PC-9 (cell line): Measurements from ENCODE around the gene UIMC1. TPM values are rescaled to one million over a fixed set of nuclear protein-coding genes. Genes with fewer than 3 reads are reported as not detected.

Experiments
- BruUV-seq: library from RNA; stranded (reverse); fragments of 400-500 nt; replicated peaks from 2 replicates; lab custom pipeline; 2021; lab: Mats Ljungman, UMichigan
- CTCF ChIA-PET: fragments of 300-600 bp; sonication (Branson Sonifier 250); formaldehyde crosslinking; loops from one replicate; lab custom pipeline; 2022; ENCODE audit warnings: antibody characterized with exemption; lab: Charles Lee
- POLR2A ChIA-PET: fragments of 300-600 bp; sonication (Branson Sonifier 250); formaldehyde crosslinking; loops from one replicate; lab custom pipeline; 2022; ENCODE audit warnings: antibody characterized with exemption; ENCODE audit not compliant: unreplicated experiment; lab: Charles Lee
- DNase-seq, 2 experiments: peaks; one replicate each; pipeline versions ENCODE4 v3.0.0 to v3.0.0-alpha.2; 2015 to 2022; ENCODE audit warnings: mixed read lengths in 1 of 2
- H2AFZ ChIP-seq: fragments of 200-600 bp; sonication (generic); 2 replicates; pipeline ENCODE4 v1.8.1; 2017; ENCODE audit warnings: antibody characterized with exemption
- H3F3A ChIP-seq: fragments of 200-600 bp; sonication (generic); 2 replicates; pipeline ENCODE4 v1.8.1; 2017; ENCODE audit warnings: antibody characterized with exemption, mild to moderate bottlenecking, low read depth; ENCODE audit not compliant: insufficient read depth
- H3K27ac ChIP-seq: fragments of 200-600 bp; sonication (generic); 2 replicates; pipeline ENCODE4 v1.6.1; 2016; ENCODE audit warnings: mixed run types
- H3K27me3 ChIP-seq: fragments of 200-600 bp; sonication (generic); 2 replicates; pipeline ENCODE4 v1.6.1; 2016; ENCODE audit warnings: low read depth, mixed run types; ENCODE audit not compliant: insufficient read depth
- H3K36me3 ChIP-seq: fragments of 200-600 bp; sonication (generic); 2 replicates; pipeline ENCODE4 v1.6.1; 2016; ENCODE audit warnings: low read depth, mixed run types
- H3K4me1 ChIP-seq: fragments of 200-600 bp; sonication (generic); replicated peaks from 2 replicates; pipeline ENCODE4 v1.6.1; 2016; ENCODE audit warnings: mixed run types; ENCODE audit not compliant: insufficient read depth
- H3K4me2 ChIP-seq: fragments of 200-600 bp; sonication (generic); 2 replicates; pipeline ENCODE4 v1.6.1; 2017; ENCODE audit warnings: mixed run types
- H3K4me3 ChIP-seq: fragments of 200-600 bp; sonication (generic); 2 replicates; pipeline ENCODE4 v1.6.1; 2016; ENCODE audit warnings: mixed run types
- H3K79me2 ChIP-seq: fragments of 200-600 bp; sonication (generic); 2 replicates; pipeline ENCODE4 v1.6.1; 2017; ENCODE audit warnings: low read depth, mixed run types
- H3K9me2 ChIP-seq: fragments of 200-600 bp; sonication (generic); 2 replicates; pipeline ENCODE4 v1.8.1; 2017; ENCODE audit warnings: mild to moderate bottlenecking; ENCODE audit not compliant: insufficient read depth
- H3K9me3 ChIP-seq: fragments of 200-600 bp; sonication (generic); 2 replicates; pipeline ENCODE4 v1.8.1; 2016; ENCODE audit warnings: low read depth; ENCODE audit not compliant: insufficient read depth
- H4K20me1 ChIP-seq: fragments of 200-600 bp; sonication (generic); 2 replicates; pipeline ENCODE4 v1.8.1; 2017; ENCODE audit not compliant: insufficient read depth
- EZH2 ChIP-seq: fragments of 200-600 bp; sonication (generic); IDR thresholded peaks from 2 replicates; pipeline ENCODE4 v1.8.0; 2017; ENCODE audit warnings: antibody characterized with exemption, low read depth
- intact Hi-C: fragments of 100-400 bp; cut with micrococcal nuclease; formaldehyde crosslinking; loops from one replicate; pipeline ENCODE4 v1.10.0; 2022; ENCODE audit not compliant: unreplicated experiment
- total RNA-seq: library from RNA; stranded (reverse); gene quantifications from 2 replicates; pipeline ENCODE4 v1.2.3, GENCODE V29; 2021
- TF ChIP-seq, protein P1 (sequence below): fragments of 200-600 bp; sonication (generic); conservative IDR thresholded peaks from 2 replicates; pipeline ENCODE4 v1.6.1; 2017; ENCODE audit warnings: mixed run types, antibody characterized with exemption, mild to moderate bottlenecking, moderate library complexity

Gene UIMC1
- total RNA-seq, 1 experiment from 2014 or later: 48.3 TPM

DNA sequence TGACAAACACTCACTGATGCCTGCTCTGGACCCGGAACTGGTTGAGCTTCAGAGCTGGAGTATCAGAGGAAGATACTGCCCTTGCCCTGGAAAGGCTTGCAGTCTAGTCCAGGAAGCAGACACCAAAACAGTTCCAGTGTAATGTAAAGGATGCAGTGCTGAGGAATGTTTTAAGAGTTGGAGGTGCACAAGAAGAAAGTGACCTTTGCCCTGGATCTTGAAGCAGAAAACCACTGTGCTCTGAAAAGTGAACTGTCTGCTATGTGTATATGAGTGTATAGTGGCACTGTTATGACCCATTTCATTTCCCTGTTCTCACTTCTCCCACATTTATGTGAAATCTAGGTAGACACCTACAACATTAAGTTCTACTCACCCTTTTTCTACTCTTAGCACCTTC lies 18.0 kb upstream of the UIMC1 start:
- intact Hi-C loops: no loop called here
- Histone ChIP-seq H3K36me3 (0 out of 2 replicates have a peak, but pooled peaks cover 3% of the 10 kb centered on the region), H3K27ac (no peak overlapping the region), H3K27me3 (no peaks in the 10 kb centered on the region), H2AFZ (no peak overlapping the region), H3K9me3 (no peaks in the 10 kb centered on the region), H3K79me2 (peaks cover 31% of the 10 kb centered on the region), H3K4me2 (no peak overlapping the region), H3K4me3 (no peak overlapping the region), H3K9me2 (no peaks in the 10 kb centered on the region), H4K20me1 (peaks cover 5% of the 10 kb centered on the region; the same call in 1 of the 2 replicates), H3K4me1 (peaks cover 13% of the 10 kb centered on the region), H3F3A (0 out of 2 replicates have a peak, but pooled peaks cover 4% of the 10 kb centered on the region)
- ChIA-PET POLR2A (no interaction called here), CTCF (no interaction called here)
- TF ChIP-seq, protein P1, sequence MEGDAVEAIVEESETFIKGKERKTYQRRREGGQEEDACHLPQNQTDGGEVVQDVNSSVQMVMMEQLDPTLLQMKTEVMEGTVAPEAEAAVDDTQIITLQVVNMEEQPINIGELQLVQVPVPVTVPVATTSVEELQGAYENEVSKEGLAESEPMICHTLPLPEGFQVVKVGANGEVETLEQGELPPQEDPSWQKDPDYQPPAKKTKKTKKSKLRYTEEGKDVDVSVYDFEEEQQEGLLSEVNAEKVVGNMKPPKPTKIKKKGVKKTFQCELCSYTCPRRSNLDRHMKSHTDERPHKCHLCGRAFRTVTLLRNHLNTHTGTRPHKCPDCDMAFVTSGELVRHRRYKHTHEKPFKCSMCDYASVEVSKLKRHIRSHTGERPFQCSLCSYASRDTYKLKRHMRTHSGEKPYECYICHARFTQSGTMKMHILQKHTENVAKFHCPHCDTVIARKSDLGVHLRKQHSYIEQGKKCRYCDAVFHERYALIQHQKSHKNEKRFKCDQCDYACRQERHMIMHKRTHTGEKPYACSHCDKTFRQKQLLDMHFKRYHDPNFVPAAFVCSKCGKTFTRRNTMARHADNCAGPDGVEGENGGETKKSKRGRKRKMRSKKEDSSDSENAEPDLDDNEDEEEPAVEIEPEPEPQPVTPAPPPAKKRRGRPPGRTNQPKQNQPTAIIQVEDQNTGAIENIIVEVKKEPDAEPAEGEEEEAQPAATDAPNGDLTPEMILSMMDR: no peak
- TF ChIP-seq EZH2: no peak
- BruUV-seq: no TSS peak
- DNase-seq: no peak

DNA sequence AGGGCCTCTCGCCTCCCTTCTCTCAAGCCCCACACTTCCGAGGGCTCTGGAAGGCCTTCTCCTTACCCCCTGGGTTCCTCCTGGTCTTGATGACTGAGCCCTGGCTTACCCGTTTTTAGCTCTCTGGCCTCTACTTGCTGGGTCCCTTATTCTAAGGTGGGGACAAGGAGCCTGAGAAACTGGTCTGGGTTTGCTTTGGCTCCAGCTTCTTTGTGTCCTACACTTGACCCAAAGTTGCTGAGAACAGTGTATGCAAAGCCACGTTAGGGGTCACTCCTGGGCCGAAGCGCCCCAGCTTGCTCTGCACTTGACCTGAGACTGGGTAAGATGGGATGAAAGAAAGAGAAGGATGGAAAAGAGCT lies 16.7 kb upstream of the UIMC1 start:
- H2AFZ ChIP-seq: peak overlapping the region; percentile 99
- ChIA-PET CTCF (no interaction called here), POLR2A (interaction anchor here (0.5 to 0.6 kb wide), 2 partner anchors 16 to 342 kb away, joined by 3 read pairs; partner anchors contain the start of gene UIMC1)
- H3K9me2 ChIP-seq: no peaks in the 10 kb centered on the region
- peaks cover 31% of the 10 kb centered on the region for H3K79me2 ChIP-seq
- intact Hi-C loops: no loop called here
- 0 out of 2 replicates have a peak, but pooled peaks cover 4% of the 10 kb centered on the region for H3F3A ChIP-seq
- H3K4me3 ChIP-seq: peak overlapping the region; percentile 98
- H3K4me2 ChIP-seq: peak overlapping the region; percentile 98
- H3K27me3 ChIP-seq: no peaks in the 10 kb centered on the region
- no peak for TF ChIP-seq EZH2
- TF ChIP-seq, protein P1: no peak
- peaks cover 5% of the 10 kb centered on the region; the same call in 1 of the 2 replicates for H4K20me1 ChIP-seq
- H3K36me3 ChIP-seq: no peaks in the 10 kb centered on the region
- no peaks in the 10 kb centered on the region for H3K9me3 ChIP-seq
- peak in 1 of 2 experiments; percentile 13 for DNase-seq
- no TSS peak for BruUV-seq
- H3K4me1 ChIP-seq: peaks cover 13% of the 10 kb centered on the region
- peak overlapping the region; percentile 39; the same call in 1 of the 2 replicates for H3K27ac ChIP-seq

DNA sequence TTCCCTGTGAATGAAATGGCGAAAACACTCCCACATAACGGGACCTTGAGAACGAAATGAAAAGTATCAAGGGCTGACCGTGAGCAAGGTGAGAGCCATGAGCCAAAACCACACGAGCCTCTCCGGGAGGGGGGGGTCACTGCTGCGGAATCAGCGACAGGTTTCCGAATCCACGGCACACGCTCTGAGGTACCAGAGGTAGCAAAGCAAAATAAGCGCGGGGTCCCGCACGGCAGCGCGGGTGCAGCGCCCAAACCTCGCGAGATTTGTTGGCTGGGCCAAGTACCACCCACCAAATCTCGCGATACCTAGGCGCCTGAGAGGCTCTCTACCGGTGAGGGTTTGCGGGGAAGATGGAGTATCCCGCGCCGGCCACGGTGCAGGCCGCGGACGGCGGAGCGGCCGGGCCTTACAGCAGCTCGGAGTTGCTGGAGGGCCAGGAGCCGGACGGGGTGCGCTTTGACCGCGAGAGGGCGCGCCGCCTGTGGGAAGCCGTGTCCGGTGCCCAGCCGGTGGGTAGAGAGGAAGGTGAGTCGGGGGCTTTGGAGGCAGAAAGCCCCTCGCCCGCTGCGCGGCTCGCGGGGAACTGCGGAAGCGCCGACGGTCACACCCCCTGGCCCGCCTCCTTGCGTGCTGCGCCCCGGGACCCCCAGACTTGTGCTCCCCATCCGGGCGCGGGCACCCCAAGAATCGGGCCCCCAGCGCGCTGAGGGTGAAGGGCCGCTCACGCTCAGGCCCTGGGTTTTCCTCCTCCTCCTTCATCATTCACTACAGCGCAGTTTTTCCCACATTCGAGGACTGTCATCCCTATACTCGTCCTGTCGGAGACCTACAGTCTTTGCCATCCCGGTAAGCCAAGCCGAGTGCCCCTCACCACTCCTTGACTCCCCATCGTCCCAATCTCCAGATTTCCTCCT lies 16.1 kb upstream of the UIMC1 start, which contains the start of gene ZNF346:
Gene ZNF346 (plus strand): TSS at position 311 of the 917 bp plus-strand sequence. CDS start 43 bp downstream, at position 354.
- no peaks in the 10 kb centered on the region for H3K9me3 ChIP-seq
- H3K4me3 ChIP-seq: peak within 1 kb of the TSS; percentile 98
- peaks cover 13% of the 10 kb centered on the region for H3K4me1 ChIP-seq
- CTCF ChIA-PET: no interaction called here
- intact Hi-C loops: loop anchor here (1.0 kb wide), 1 partner anchor 16 kb away; the partner anchor contains the start of gene UIMC1
- H3K9me2 ChIP-seq: no peaks in the 10 kb centered on the region
- H3K36me3 ChIP-seq: no peaks in the 10 kb centered on the region
- H4K20me1 ChIP-seq: peaks cover 5% of the 10 kb centered on the region; the same call in 1 of the 2 replicates
- no peaks in the 10 kb centered on the region for H3K27me3 ChIP-seq
- H3F3A ChIP-seq: 0 out of 2 replicates have a peak, but pooled peaks cover 4% of the 10 kb centered on the region
- TF ChIP-seq, protein P1: peak; percentile 59
- no peak for TF ChIP-seq EZH2
- peak within 1 kb of the TSS; percentile 39 for H3K27ac ChIP-seq
- peaks cover 31% of the 10 kb centered on the region for H3K79me2 ChIP-seq
- POLR2A ChIA-PET: interaction anchor here (0.7 kb wide), 1 partner anchor 49 kb away, joined by 3 read pairs; no protein-coding TSS in a partner anchor
- BruUV-seq: TSS peak; percentile 45
- peak within 1 kb of the TSS; percentile 99 for H2AFZ ChIP-seq
- peak; percentile 82 to 89 for DNase-seq
- peak within 1 kb of the TSS; percentile 98 for H3K4me2 ChIP-seq
